Stromal cell of bone marrow (primary cell): ENCODE data around the gene RFESD.
"Not testable (repeated sequence)": the region's sequence is repeated elsewhere in the genome, so short reads cannot be mapped to it uniquely, and the experiment has no call there.

Experiments
- DNase-seq: peaks from one replicate; pipeline ENCODE4 v3.0.0-alpha.2; 2012; ENCODE audit warnings: low read depth

Gene RFESD

DNA sequence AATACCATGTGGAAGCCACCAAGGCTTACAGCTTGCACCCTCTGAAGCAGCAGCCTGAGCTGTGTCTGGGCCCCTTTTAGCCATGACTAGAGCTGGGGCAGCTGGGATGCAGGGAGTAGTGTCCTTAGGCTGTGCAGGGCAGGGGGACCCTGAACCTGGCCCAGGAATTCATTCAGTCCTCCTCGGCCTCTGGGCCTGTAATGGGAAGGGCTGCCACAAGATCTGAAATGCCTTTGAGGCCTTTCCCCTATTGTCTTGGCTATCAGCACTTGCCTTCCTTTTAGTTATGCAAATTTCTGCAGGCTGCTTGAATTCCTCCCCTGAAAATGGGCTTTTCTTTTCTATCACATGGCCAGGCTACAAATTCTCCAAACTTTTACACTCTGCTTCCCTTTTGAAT lies 17.6 kb upstream of the RFESD start:
- no peak for DNase-seq

DNA sequence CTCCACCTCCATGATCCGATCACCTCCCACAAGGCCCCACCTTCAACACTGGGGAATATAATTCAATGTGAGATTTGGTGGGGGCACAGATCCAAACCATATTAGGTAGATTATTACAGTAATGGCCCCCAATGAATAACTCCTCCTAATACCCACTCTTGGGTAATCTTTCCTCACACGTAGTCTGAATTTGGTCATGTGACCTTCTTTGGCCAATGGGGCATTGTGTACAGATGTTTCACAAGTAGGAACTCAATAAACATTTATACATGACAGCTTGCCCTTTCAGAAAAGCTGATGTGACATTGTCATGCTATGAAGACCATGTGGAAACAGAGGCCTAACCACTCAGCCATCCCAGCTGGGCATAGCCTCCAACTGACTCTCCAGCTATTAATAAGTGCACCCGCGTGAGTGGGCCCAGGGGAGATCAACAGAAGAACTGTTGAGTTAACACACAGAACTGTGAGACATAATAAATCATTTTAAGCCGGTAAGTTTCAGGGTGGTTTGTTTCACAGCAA lies 16.1 kb upstream of the RFESD start:
- DNase-seq: no peak

- peak; percentile 82 for DNase-seq
Observed at GRCh38 chr5:95631255-95631958, 15.2 kb upstream of the RFESD start.

DNA sequence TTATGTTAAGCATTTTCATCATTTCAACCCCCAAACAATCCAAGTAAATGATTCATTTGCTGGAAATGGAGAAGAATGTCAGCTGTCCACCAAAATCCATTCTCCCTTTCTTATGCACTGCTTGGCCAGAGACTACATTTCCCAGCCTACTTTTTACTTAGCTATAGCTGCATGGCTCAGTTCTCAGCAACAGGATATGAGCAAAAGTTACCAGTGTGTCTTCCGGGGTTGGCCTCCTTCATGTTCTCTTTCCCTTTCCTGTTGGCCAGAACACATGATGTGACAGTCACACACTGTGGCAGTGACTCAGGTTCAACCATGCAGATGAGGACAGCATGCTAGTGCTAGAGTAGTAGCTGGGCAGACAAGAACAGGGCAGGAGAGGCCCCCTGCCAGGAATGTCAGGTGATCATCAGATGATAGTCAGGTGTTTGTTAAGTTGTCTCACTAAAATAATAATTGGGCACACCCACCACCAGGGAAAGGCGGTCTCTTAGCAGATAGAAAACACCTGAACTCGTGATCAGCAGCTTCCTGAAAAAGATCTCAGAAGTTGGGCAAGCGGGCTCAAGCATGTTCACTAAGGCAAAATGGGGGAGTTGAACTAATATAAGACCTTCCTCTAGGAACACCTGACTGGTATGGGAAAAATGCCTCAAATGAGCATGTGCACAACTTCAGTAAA lies 14.4 kb upstream of the RFESD start:
- peak; percentile 73 for DNase-seq

DNA sequence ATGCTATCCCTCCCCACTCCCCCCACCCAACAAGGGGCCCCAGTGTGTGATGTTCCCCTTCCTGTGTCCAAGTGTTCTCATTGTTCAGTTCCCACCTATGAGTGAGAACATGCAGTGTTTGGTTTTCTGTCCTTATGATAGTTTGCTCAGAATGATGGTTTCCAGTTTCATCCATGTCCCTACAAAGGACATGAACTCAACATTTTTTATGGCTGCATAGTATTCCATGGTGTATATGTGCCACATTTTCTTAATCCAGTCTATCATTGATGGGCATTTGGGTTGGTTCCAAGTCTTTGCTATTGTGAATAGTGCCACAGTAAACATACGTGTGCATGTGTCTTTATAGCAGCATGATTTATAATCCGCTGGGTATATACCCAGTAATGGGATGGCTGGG lies 13.6 kb upstream of the RFESD start:
- DNase-seq: not testable (repeated sequence)

DNA sequence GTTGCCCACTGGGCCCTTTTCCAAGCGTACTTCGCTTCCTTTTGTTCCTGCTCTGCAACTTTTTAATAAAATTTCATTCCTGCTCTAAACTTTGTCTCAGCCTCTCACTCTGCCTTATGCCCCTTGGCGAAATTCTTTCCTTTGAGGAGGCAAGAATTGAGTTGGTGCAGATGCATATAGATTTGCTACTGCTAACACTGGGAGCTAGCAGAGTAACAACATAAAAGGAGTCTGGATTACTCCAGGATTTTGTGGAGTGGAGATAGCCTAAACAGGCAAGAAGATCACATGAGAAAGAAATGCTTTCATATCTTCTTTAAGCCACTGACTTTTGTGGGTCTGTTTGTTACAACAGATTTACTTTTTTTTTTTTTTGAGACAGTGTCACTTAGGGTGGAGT lies 12.9 kb upstream of the RFESD start:
- DNase-seq: no peak

- DNase-seq: no peak
Observed at GRCh38 chr5:95634081-95634480, 12.5 kb upstream of the RFESD start.

DNA sequence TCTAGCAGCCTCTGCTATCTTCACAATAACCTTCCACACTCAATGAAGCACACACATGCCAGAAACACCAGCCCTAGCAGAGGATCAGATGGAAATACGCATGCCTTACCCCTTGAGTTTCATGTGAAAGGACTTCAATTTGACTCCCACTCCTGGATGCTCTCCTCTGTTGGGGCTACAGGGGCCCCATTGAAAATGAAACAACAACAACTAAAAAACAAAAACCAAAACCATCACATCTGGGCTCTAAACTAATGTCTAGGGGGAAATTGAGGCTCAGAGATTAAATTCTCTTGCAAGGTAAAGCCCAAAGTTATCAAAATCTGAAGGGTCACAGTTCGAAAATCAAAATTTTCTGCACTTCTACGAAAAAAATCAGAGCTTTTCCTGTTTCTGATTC lies 7.9 kb upstream of the RFESD start:
- no peak for DNase-seq

- DNase-seq: no peak
Observed at GRCh38 chr5:95641741-95642220, 4.8 kb upstream of the RFESD start.

GRCh38 chr5:95643152-95643551 lies 3.4 kb upstream of the RFESD start:
- no peak for DNase-seq

- DNase-seq: peak; percentile 50
Observed at GRCh38 chr5:95644351-95645042, 2.1 kb upstream of the RFESD start.

DNA sequence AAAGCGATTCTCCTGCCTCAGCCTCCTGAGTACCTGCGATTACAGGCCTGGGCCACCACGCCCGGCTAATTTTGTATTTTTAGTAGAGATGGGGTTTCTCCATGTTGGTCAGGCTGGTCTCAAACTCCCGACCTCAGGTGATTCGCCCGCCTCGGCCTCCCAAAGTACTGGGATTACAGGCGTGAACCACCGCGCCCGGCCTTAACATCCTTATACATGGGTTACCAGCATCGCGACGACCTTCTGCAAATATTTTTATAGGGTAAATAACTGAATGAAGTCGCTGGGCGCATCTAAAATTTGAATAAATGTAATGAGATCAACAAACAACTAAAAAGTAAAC lies 380 bp upstream of the RFESD start:
- not testable (repeated sequence) for DNase-seq

DNA sequence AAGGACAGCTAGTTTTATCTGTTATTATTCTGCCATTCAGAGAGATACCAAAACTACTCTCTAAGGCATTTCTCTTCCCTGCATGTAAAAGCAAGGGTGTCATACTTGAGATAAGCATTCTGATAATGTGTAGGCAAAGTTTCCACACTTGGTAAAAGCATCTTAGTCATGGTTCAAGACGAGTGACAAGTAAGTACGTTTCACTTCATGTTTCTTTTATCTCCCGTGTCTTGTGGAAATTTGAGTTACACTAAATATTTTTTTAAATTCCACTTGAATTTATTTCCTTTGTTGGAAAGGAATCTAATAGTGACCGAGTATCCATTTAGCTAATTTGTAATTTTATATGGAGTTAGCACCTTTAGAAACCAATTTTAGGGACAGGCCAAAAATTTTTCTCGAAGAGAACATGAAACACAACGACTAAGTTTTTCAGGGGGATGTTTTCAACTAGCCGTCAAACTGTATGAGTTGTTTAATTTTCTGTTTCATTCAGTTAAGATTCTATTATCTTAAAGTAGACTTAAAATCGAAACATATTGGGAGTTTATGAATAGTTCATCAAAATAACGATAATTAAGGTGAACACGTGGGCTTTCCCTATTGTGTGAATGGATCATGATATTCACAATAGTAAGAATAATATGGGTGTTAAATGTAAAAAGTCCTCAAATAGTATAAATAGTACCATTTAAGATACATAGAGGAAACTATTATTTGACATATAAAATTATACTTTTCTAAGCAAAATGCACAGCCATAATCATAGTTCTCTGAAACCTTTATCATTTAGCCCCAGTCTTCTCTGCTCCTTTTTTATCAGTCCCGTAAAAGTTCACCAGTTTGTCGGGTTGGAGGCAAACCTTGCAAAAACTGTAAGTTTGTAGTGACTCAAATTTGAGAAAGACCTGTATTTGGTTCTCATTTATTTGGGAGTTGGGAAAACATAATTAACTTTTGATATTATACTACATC lies 1.6 kb downstream of the RFESD start:
- no peak for DNase-seq

DNA sequence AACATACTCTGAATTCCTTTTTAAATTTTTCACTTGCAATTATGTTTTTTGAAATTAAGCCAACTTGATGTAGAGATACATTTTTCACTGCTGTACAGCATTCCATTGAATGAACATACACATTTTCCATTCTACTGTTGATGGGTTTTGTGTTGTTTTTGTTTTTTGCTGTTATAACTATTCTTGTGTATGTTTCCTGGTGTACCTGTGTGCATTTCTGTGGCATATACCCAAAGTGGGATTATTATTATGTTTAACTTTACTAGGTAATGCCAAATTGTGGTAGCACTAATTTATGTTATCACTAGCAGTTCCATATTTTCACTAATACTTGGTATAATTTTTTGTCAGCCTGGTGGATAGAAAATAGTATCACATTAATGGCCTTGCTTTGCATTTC lies 2.7 kb downstream of the RFESD start:
- DNase-seq: no peak

GRCh38 chr5:95649842-95650620 lies 3.5 kb downstream of the RFESD start:
- DNase-seq: no peak

- no peak for DNase-seq
Observed at GRCh38 chr5:95652849-95653248, 6.3 kb downstream of the RFESD start.

GRCh38 chr5:95654196-95654595 lies 7.6 kb downstream of the RFESD start:
- no peak for DNase-seq

DNA sequence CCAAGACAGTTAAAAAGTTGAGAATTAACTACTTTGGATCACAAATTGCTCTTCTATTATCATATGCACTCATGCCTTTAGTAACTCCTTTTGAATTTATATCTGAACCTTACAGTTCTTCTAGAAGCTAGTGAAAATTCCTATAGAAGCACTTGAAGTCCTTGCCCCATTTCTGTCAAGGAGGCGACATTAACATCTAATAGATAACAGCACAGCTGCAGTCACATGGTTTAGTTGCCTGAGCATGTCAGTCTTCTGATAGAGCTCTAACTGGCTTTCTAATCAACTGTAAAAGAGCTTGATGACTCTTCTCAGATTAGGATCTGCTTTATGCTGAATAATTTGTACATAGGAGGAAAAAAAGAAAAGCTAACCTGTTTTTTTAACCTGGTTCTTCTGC lies 9.0 kb downstream of the RFESD start:
- DNase-seq: no peak

DNA sequence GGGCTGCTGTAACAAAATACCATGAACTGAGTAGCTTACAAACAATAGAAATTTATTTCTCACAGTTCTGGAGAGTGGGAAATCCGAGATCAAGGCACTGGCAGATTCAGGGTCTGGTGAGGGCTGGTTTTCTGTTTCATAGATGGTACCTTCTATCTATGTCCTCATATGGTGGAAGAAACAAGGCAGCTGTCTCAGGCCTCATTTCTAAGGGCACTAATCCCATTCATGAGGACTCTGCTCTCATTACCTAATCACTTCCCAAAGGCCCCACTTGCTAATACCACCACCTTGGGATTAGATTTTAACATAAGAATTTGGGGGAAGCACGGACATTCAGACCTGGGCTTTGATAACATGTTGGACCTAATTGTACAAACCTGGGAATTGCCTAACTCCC lies 13.5 kb downstream of the RFESD start:
- no peak for DNase-seq

- no peak for DNase-seq
Observed at GRCh38 chr5:95662946-95663345, 16.4 kb downstream of the RFESD start.

GRCh38 chr5:95664204-95664786 lies 17.7 kb downstream of the RFESD start:
- no peak for DNase-seq
